Posterior cingulate gyrus (tissue), 11 donors: ENCODE results near the gene MAP4K5.
"Not testable (repeated sequence)": the region's sequence is repeated elsewhere in the genome, so short reads cannot be mapped to it uniquely, and the experiment has no call there.

Experiments
- DNase-seq, 10 donors: peaks; one replicate each; pipeline versions ENCODE4 v3.0.0 to v3.0.0-alpha.2; 2020 to 2021; ENCODE audit warnings: mixed read lengths in 3 of 10
- intact Hi-C: fragments of 100-400 bp; cut with DNase I; formaldehyde crosslinking; loops from one replicate; pipeline ENCODE4 v1.15.1; 2023

MAP4K5 gene

DNA sequence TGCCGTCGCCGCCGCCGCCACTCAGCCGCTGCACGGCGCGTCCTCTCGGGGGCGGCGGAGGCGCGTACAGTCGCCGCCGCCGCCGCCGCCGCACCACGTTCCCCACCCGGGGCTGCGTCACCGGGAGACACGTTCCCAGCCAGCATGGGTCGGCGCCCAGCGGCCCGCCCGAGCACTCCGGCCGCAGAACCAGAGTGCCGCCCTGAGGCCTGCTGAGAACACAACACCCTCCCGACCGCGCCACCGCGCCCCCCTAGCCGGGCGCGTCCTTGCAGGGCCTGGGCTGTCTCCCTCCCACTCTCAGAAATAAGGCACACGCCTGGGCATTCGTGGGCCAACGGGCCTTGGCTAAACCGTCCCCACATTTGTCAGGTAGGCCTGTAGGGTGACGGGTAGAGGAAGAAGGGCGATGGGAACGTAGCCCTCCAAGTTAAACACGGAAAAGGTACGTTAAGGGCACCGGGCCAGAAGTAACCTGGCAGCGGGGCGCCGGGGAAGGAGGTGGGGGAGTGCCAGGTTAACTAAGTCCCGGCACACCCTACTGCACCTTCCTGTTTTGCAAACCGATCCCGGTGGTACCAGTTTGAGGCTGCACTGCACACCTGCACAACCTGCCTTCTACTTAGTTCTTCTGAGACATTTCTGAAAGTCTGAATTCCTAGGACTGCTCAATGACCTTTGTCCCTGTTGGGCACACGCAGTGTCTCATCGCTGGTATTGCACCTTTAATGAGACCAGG is at the start of gene MAP4K5:
Gene MAP4K5, minus strand, starts transcription at position 68 of the 739 bp plus-strand sequence. CDS start 520 bp downstream, outside the sequence.
- DNase-seq, result peak; percentile 84 to 99 (median 92)
- intact Hi-C loops, result loop anchor here (1.0 to 10.0 kb wide), 5 partner anchors 135 to 298 kb away; partner anchors contain the start of genes CDKL1, DMAC2L, L2HGDH and SOS2

DNA sequence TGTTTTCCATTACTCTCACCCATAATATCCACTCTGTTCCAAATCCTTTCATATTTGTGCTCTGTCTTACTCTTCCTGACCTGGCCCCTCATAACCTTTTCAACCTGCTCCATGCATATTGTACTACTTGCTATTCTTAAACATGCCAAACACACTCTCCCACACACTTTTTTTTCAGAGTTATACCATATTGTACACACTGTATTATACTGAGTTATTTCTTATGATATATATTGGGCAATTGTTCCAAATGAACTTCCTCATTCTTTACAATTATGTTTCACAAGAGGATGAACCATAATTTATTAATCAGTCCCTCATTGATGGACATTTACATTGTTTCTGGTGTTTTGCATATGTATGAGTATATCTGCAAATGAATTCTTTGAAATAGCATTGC is 46.1 kb upstream of the MAP4K5 start:
- intact Hi-C loops, result no loop called here
- DNase-seq, result no peak

DNA sequence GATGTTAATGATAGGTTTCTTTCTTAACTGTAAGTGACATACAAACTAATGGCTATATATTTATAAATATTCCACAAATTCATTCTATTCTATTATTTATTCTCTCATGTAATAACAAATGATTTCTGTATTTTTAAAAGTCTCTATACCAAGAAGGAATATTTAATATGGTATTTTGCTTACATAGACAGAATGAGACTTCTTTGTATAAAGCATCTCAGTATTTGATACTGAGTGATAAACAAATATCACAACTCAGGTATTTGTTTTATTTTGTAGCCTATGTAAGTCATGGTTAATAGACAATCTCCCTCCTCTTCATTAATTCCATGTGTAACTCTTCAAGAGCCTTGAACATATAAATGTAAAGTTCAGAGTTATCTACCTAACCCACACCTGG is 45.6 kb upstream of the MAP4K5 start:
- intact Hi-C loops, result no loop called here
- no peak for DNase-seq

DNA sequence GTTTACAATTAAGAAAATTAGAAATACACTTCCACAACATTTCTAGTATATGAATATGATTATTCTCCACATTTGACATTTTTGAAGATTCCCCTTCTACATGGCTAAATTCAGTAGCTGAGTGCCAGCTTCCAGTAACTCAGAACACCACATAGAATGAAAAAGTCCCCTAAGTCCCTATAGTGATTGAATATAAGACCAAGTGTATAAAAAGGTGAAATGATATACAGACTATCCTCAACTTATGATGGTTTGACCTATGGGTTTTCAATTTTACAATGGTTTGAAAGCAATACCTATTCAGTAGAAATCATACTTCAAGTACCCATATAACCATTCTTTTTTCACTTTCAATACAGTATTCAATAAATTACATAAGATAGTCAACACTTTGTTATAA is 43.4 kb upstream of the MAP4K5 start:
- intact Hi-C loops, result no loop called here
- no peak for DNase-seq

DNA sequence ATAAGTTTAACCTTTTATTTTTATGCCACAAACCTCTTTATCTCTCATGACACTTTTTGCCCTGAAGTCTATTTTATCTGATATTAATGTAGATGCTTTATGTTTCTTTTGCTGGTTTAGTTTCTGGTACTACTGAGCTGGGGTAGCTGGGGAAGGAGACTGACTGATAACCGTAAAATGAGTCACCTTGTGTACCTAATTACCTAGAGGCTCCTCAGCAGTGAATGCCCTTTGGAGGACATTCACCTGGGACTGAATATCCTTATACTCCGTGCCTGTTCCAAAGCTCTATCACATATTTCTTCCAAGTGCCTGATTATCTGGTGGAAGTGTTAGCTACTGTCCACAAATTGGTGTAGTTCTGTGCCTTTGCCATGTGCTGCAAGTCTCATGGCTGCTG is 41.5 kb upstream of the MAP4K5 start:
- DNase-seq, result no peak

DNA sequence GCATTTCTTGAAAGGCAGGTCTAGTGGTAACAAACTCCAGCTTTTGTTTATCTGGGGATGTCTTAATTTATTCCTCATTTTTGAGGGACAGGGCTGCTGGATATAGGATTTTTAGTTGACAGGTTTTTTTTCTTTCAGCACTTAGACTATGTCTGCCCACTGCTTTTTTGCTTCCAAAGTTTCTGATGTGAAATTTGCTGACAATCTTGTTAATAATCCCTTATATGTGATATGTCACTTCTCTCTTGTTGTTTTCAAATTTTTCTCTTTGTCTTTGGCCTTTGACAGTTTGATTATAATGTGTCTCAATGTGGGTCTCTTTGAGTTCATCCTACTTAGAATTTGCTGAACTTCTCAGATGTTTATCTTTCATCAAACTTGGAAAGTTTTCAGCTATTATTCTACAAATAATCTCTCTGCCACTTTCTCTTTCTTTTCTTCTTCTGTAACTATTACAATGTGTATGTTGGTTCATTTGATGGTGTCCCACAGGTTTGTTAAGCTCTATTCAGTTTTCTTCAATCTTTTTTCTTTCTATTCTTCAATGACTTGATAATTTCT is 37.4 kb upstream of the MAP4K5 start:
- intact Hi-C loops, result no loop called here
- no peak for DNase-seq

More for the DNA sequence above, 41.5 kb upstream of the MAP4K5 start:
- intact Hi-C loops, result no loop called here

DNA sequence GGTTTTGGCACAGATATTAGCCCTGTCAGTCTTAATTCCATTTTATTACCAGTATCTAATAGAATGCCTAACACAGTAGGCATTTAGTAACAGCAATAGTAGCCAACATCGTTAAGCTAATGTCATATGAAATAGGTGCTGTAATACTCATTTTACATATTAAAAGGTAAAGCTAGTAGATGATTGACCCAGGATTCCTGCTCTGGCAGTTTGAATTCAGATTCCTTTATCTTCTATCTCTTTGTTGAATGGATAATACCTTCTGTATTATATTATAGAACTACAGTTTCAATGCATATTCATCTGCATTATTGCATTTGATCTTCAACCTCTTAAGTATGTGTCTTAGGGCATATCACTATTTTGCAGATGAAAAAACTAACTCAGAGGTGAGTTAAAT is 30.5 kb upstream of the MAP4K5 start:
- intact Hi-C loops, result no loop called here
- no peak for DNase-seq

DNA sequence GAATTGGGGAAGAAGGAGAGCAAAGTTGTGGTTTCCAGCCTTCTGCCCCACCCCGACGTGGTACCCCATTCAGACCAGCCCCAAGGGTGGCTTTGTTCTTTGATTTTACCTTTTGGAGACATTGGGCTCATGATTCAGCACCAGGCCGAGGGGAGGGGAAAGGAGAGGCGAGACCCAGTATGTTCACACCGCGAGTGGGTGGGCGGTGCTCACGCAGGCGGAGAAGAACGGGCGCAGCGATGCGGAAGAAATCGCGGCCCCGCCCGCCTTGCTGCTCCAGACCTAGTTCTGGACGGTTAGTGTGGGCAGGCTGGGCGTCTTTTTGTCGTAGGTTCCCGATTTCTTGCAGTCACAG is 28.5 kb upstream of the MAP4K5 start:
- intact Hi-C loops, result loop anchor here (2.0 kb wide), 2 partner anchors 108 to 270 kb away; partner anchors contain the start of genes NIN and SAV1
- peak; percentile 66 to 98 (median 88) for DNase-seq

DNA sequence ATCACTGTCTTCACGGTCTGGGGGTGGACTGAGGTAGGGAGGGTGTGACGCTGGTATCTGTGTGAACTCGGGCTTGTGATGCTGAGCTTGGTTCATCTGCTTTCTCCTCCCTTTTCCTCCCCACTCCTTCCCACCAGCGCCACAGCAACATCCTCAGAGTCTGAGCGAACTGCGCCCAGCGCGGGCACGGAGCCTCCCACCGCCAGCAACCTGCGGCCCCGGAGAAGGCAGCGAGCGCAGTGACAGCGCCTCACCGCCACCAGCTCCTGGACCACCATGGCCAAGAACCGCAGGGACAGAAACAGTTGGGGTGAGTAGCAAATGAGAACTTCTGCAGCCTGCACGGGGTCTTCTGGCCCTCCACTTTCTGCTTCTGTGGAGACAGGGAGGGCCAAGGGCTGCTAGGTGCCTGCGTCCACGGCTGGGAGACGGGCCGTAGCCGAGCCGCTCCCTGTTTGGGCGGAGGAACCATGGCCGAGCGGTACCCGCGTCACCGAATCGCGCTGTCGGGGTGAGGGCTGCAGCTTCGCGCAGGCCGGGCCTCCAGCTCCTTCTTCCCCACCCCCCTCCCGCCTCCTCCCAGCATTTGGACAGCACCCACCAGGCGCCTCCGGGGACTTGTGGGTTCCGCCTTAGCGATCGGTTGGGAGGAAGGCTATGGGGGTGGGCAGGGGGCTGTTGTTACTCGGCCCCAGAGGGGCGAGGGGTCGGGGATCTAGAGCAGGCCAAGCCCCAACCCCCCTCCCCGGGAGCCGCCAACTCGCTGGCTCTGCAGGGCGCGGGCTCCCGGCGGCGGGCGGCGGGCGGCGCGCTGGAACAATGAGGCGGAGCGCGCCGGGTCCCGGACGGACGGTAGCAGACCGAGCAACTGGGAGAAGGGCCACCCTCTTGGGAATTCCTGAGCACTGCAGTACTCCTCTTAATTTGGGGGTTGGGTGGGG is 27.9 kb upstream of the MAP4K5 start, which contains the start of gene ATL1:
Gene ATL1, plus strand, starts transcription at position 156 of the 941 bp plus-strand sequence. Its CDS starts 121 bp downstream, at position 277.
- intact Hi-C loops, result loop anchor here (2.0 kb wide), 2 partner anchors 109 to 271 kb away; partner anchors contain the start of genes NIN and SAV1
- peak; percentile 68 to 96 (median 80) for DNase-seq

DNA sequence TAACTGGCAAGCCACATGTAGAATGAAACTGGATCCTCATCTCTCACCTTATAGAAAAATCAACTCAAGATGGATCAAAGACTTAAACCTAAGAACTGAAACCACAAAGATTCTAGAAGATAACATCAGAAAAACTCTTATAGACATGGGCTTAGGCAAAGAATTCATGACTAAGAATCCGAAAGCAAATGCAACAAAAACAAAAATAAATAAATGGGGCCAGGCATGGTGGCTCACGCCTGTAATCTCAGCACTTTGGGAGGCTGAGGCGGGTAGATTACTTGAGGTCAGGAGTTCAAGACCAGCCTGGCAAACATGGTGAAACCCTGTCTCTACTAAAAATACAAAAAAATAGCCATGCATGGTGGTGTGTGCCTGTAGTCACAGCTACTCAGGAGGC is 20.4 kb upstream of the MAP4K5 start:
- intact Hi-C loops, DNase-seq: not testable (repeated sequence)

DNA sequence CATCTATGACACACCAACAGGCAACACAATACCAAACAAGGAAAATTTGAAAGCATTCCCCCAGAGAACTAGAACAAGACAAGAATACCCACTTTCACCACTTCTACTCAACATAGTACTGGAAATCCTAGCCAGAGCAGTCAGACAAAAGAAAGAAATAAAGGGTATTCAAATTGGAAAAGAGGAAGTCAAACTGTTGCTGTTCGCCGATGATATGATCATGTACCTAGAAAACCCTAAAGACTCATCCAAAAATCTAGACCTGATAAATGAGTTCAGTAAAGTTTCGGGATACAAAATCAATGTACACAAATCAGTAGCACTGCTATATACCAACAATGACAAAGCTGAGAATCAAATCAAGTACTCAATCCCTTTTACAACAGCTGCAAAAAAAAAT is 19.5 kb upstream of the MAP4K5 start:
- DNase-seq, result no peak
- intact Hi-C loops, result no loop called here

DNA sequence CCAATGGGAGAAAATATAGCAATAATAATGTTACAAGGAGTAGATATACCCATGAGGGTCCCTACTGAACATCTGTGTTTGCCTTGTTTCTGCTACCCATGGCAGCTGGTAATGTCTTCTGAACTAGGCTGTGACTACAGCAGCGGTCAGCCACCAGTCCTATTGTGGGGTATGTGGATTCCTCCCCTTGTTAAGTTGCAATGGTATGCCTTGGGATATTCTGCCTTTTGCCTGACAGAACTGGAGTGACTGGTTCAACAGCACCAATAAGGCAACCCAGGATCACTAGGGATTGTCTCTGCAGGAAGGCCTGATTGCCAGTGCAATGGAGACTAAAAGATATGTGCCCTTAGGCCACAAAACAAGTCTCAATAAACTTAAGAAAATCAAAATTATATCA is 17.9 kb upstream of the MAP4K5 start:
- DNase-seq, result no peak
- intact Hi-C loops, result no loop called here

DNA sequence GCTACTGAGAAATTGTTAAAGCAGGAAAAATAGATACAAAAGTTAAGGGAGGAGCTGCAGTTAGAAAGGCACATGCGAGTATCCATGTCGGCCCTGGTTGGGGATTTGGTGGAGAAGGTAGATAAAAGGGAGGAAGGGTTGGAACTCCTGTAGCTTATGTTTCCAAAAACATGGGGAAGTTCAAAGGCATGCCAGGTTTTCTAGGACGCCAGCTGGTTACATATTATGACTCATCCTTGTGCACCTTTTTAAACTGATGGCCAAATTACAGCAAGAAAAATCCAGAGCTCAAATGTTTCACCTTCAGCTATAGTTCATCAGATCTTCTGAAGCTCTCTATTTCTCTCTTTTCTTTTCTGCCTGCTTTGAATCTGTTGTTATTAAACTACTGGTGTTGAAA is 13.2 kb upstream of the MAP4K5 start:
- DNase-seq, result no peak
- intact Hi-C loops, result no loop called here

DNA sequence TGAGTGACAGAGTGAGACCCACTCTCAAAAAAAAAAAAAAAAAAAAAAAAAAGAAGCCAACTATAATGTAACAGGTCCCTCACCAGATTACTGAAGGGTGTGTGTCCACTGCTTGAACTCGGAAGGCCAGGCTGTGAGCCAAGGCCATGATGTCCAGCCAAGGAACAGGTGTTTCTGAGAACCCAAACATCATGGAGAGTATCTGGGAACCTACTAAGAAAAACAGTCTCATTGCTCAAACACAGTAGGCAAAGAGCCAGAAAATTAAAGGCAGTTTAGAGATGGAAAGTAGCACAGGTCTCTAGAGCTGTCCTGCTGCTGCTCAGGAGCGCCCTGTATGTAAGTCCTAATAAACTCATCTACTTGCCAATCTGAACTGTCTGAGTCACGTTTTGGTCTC is 12.5 kb upstream of the MAP4K5 start:
- intact Hi-C loops, result loop anchor here (5.0 kb wide), 1 partner anchor 227 kb away; no protein-coding TSS in a partner anchor
- DNase-seq, result no peak

DNA sequence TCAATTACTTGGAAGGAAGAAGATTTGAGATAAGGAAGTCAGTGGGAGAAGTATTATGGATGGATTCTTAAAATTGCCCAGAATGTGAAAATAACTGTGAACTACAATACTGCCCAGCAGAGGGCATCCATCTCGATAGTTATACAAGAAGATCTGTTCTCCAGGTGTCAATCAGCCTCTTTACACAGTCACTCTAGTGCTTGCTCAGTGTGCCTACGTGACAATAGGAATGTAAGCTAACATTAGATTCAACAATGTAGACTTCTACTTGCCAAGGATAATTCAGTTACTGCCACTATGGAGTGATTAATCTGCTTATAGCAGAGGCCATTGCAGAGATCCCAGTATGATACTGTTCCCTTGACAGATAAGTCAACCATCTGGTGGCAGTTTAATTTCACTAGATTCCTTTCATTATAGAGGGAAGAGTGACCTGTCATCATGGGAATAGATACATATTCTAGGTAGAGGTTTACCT is 10.6 kb upstream of the MAP4K5 start:
- intact Hi-C loops, result loop anchor here (5.0 kb wide), 1 partner anchor 229 kb away; no protein-coding TSS in a partner anchor
- peak in 1 of 10 donors; percentile 35 for DNase-seq

DNA sequence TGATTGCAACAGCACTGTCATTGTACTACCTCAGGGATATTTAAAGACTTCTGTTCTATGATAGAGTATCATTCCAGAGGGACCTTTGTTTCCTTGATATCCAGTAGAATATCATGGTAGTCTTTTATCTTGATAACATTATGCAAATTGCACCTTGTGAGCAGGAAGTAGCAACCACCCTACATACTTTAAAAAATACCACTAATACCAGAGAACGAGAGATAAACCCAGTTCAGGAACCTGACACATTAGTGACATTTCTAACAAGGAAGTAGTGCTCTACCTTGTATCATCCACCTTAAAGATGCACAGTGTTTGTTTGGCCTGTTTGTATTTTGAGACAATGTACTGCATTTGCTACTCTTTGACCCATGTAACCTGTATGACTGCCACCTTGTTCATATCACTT is 8.8 kb upstream of the MAP4K5 start:
- DNase-seq, result no peak
- intact Hi-C loops, result loop anchor here (5.0 kb wide), 1 partner anchor 231 kb away; no protein-coding TSS in a partner anchor

DNA sequence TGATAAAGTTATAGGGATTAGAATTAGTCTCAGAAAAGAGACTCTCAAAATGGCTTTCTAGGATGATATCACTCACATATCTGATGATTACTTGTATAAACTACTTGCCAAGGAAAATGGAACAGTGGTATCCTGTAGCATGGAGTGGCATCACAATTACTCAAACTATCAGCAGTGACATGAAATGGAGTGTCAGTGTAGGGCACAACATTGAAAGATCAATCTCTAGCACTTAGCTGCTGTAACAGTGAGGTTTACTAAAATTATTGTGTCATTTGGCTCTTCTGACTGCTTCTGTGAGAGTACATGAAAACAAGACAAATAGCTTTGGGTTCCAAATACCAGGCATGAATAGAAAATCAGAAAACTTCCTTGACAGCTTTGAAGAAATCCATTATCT is 6.7 kb upstream of the MAP4K5 start:
- DNase-seq, result no peak
- intact Hi-C loops, result loop anchor here (10.0 kb wide), 1 partner anchor 304 kb away; the partner anchor contains the start of gene SOS2

DNA sequence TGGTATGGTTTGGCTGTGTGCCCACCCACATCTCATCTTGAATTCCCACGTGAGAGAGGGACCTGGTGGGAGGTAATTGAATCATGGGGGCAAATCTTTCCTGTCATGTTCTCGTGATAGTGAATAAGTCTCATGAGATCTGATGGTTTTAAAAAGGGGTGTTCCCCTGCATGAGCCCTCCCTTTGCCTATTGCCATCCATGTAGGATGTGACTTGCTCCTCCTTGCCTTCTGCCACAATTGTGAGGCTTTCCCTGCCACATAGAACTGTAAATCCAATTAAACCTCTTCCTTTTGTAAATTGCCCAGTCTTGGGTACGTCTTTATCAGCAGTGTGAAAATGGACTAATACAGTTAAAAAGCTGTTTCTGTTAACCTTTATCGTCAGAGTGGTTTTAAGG is 5.7 kb upstream of the MAP4K5 start:
- intact Hi-C loops, result loop anchor here (10.0 kb wide), 1 partner anchor 303 kb away; the partner anchor contains the start of gene SOS2
- DNase-seq, result not testable (repeated sequence)

DNA sequence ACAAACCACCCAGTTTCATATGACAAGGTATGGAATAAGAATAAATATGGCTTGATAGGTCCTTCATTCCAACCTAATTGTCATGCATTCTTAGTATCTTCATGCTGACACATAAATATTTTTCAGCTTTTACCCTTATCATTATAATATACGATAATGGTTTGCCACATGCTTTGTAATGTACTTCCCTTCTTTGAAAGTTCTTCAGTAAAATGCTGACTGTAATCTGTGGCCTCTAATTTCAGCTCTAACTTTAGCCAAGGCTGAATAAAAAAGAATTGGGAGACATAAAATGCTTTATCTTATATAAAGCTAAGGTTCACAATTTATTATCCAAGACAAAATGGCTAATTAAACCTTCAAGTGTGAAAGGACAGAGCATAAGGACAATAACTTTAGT is 2.6 kb upstream of the MAP4K5 start:
- intact Hi-C loops, result loop anchor here (5.0 to 10.0 kb wide), 2 partner anchors 138 to 300 kb away; partner anchors contain the start of genes CDKL1 and SOS2
- DNase-seq, result no peak

DNA sequence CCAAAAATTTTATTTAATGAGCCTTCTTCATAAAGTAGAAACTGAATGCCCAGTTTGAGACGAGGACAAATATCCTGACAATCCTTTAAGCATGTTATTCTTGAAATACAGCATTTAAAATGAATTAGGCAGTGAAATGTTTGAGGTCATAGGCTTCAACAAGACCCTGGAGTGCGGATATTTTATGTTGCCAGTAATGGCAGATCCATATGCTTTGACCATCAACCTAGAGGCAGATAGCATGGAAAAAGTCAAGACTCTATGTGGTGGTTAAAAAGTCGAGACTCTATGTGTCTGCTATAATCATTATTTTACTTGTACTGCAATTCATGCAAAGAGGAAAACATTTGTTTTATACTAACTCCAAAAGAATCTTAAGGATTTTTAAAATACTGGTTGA is 2.0 kb upstream of the MAP4K5 start:
- no peak for DNase-seq
- intact Hi-C loops, result loop anchor here (5.0 to 10.0 kb wide), 2 partner anchors 137 to 300 kb away; partner anchors contain the start of genes CDKL1 and SOS2
